ENCODE results near the gene FAM98B. TPM values are rescaled to one million over a fixed set of nuclear protein-coding genes. Genes with fewer than 3 reads are reported as not detected.

The FAM98B gene
- total and polyA plus RNA-seq, 2 of the 13 experiments (the other 11 are each of a cell fraction or from before 2014, with no cell fraction given), result 3.7 to 4.7 TPM

GRCh38 chr15:38463893-38464292 is 10.0 kb downstream of the FAM98B start:
- ATAC-seq (no peak), FAIRE-seq (no peak), DNase-seq (ENCODE audit: low spot score) (no peak)
- in situ Hi-C loops (cut with HindIII; ENCODE audit: extremely low pct_ligation_motif_present, low pct_unique_long_range_greater_than_20kb) (no loop called here), intact Hi-C loops (cut with micrococcal nuclease; ENCODE audit: unreplicated experiment) (no loop called here)
- no peak overlapping the region for H3K27ac ChIP-seq (ENCODE audit: extremely low read length, insufficient read depth, low read length)
- no peak overlapping the region for H3K4me2 ChIP-seq (ENCODE audit: low read depth, low read length)
- H3K9ac ChIP-seq (ENCODE audit: insufficient read depth, low read depth, low read length), result no peak overlapping the region
- ChIA-PET CTCF (ENCODE audit: low intra/inter-chr PET ratio, low total read pairs) (no interaction called here), POLR2A (interaction anchor here (1.3 kb wide), 1 partner anchor 9 kb away, joined by 4 read pairs; no protein-coding TSS in a partner anchor)
- H3K79me2 ChIP-seq (ENCODE audit: insufficient read depth, low read length), result peaks cover 34% of the 10 kb centered on the region
- 89% methylated on average over 3 of the region's 3 CpGs for WGBS (ENCODE audit: low lambda C conversion rate)
- H3K4me1 ChIP-seq (ENCODE audit: insufficient read depth, low read length), result no peaks in the 10 kb centered on the region
- no peaks in the 10 kb centered on the region for H3K9me3 ChIP-seq (ENCODE audit: low read length)
- no peaks in the 10 kb centered on the region; a peak in 1 of 5 replicates for H3K27me3 ChIP-seq (ENCODE audit: control insufficient read depth in 1 of 2, insufficient read depth in 2 of 2, low read length in 2 of 2)
- H4K20me1 ChIP-seq (ENCODE audit: insufficient read depth, low read length), result no peaks in the 10 kb centered on the region; the same call in 1 of the 2 replicates
- BruUV-seq (replicated peaks), result no TSS peak
- H3K36me3 ChIP-seq (replicated peaks in 1 of 2; ENCODE audit: control insufficient read depth in 1 of 2, insufficient read depth in 2 of 2, low read length in 2 of 2), result no peaks in the 10 kb centered on the region
- no peak overlapping the region for H3K4me3 ChIP-seq (replicated peaks in 1 of 3; ENCODE audit: insufficient read depth in 1 of 3, low read depth in 2 of 3, low read length in 3 of 3)
- H2AFZ ChIP-seq (ENCODE audit: low read length), result no peak overlapping the region
- TF ChIP-seq POLR2AphosphoS5 (IDR thresholded peaks at IDR 0.05; ENCODE audit: low read depth, low read length) (no peak), ZEB1 (IDR thresholded peaks at IDR 0.05; ENCODE audit: insufficient replicate concordance, low read depth) (no peak)

GRCh38 chr15:38464675-38465074 is 10.7 kb downstream of the FAM98B start:
- in situ Hi-C loops (cut with HindIII; ENCODE audit: extremely low pct_ligation_motif_present, low pct_unique_long_range_greater_than_20kb) (no loop called here), intact Hi-C loops (cut with micrococcal nuclease; ENCODE audit: unreplicated experiment) (no loop called here)
- H3K9ac ChIP-seq (ENCODE audit: insufficient read depth, low read depth, low read length), result no peak overlapping the region
- no peak overlapping the region for H3K4me3 ChIP-seq (replicated peaks in 1 of 3; ENCODE audit: insufficient read depth in 1 of 3, low read depth in 2 of 3, low read length in 3 of 3)
- no peaks in the 10 kb centered on the region; the same call in 1 of the 2 replicates for H4K20me1 ChIP-seq (ENCODE audit: insufficient read depth, low read length)
- H3K4me1 ChIP-seq (ENCODE audit: insufficient read depth, low read length), result no peaks in the 10 kb centered on the region
- ATAC-seq (no peak), DNase-seq (ENCODE audit: low spot score) (no peak), FAIRE-seq (no peak)
- ChIA-PET POLR2A (no interaction called here), CTCF (ENCODE audit: low intra/inter-chr PET ratio, low total read pairs) (no interaction called here)
- no peaks in the 10 kb centered on the region for H3K9me3 ChIP-seq (ENCODE audit: low read length)
- TF ChIP-seq ZNF776 (CRISPR knock-in tag; IDR thresholded peaks at IDR 0.05), result no peak
- TF ChIP-seq SIX4 (CRISPR knock-in tag; IDR thresholded peaks at IDR 0.05), result no peak
- no peak for TF ChIP-seq ZIK1 (CRISPR knock-in tag; IDR thresholded peaks at IDR 0.05; ENCODE audit: borderline replicate concordance, low read depth)
- no peak for TF ChIP-seq ZNF230 (CRISPR knock-in tag; IDR thresholded peaks at IDR 0.05)
- no peak for TF ChIP-seq KDM5A (IDR thresholded peaks at IDR 0.05; ENCODE audit: borderline replicate concordance, low read length)
- no TSS peak for BruUV-seq (replicated peaks)
- no peaks in the 10 kb centered on the region; a peak in 1 of 5 replicates for H3K27me3 ChIP-seq (ENCODE audit: control insufficient read depth in 1 of 2, insufficient read depth in 2 of 2, low read length in 2 of 2)
- WGBS (ENCODE audit: low lambda C conversion rate), result 72% methylated on average over 4 of the region's 4 CpGs
- no peaks in the 10 kb centered on the region for H3K36me3 ChIP-seq (replicated peaks in 1 of 2; ENCODE audit: control insufficient read depth in 1 of 2, insufficient read depth in 2 of 2, low read length in 2 of 2)
- no peak overlapping the region for H3K27ac ChIP-seq (ENCODE audit: extremely low read length, insufficient read depth, low read length)
- H3K4me2 ChIP-seq (ENCODE audit: low read depth, low read length), result no peak overlapping the region
- H2AFZ ChIP-seq (ENCODE audit: low read length), result no peak overlapping the region
- peaks cover 29% of the 10 kb centered on the region for H3K79me2 ChIP-seq (ENCODE audit: insufficient read depth, low read length)
